ENCODE results near the gene ZNF701. TPM values are rescaled to one million over a fixed set of nuclear protein-coding genes. Genes with fewer than 3 reads are reported as not detected.
"Not testable (repeated sequence)": the region's sequence is repeated elsewhere in the genome, so short reads cannot be mapped to it uniquely, and the experiment has no call there.

ZNF701 gene
- total and polyA plus RNA-seq, 8 donors: 4.2 to 13.6 (median 6.9) TPM

DNA sequence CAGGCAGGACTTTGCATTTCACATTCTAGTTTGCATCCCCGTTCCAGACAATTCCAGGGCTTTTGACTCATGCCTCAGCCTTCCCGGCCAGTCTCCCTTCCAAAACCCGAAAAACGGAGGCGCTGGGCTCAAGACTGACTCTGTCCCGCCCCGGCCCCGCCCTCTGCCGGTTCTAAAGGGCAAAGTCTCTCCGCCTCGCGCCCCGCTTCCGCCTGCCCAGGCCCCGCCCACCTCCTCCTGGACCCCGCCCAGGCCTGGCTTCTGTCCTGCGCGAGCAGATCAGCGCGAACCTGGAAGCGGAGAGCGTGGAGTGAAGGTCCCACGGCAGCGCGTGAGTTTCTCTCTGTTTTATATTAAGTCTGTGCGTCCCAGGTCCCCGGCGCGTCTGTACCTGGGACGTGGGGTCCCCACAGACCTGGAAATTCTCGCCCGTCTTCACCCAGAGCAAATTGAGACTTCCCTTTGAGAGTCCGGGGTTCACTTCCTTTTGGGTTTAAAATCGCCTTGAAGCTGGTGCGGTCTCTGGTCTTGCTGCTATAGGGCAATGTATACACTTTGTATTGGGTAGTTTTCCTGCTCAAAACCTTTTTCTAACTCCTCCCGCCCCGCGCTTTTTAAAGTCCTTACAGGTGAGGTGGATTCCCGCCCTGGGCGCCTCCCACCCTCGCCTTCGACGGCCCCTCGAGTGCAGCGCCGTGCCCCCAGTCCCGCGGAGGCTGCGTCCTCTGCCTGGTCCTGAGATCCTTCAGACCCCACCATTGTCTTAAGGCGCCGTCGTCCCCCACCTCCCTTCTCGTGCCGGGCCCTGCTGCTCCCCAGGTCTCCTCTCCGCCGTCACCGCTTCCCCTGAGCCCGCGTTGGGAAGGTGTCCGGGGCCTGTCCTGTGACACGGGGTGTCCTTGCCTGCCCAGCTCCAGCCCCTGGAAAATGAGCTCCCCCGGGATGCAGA, 31.2 kb downstream of the ZNF701 start:
- TF ChIP-seq, protein P1, sequence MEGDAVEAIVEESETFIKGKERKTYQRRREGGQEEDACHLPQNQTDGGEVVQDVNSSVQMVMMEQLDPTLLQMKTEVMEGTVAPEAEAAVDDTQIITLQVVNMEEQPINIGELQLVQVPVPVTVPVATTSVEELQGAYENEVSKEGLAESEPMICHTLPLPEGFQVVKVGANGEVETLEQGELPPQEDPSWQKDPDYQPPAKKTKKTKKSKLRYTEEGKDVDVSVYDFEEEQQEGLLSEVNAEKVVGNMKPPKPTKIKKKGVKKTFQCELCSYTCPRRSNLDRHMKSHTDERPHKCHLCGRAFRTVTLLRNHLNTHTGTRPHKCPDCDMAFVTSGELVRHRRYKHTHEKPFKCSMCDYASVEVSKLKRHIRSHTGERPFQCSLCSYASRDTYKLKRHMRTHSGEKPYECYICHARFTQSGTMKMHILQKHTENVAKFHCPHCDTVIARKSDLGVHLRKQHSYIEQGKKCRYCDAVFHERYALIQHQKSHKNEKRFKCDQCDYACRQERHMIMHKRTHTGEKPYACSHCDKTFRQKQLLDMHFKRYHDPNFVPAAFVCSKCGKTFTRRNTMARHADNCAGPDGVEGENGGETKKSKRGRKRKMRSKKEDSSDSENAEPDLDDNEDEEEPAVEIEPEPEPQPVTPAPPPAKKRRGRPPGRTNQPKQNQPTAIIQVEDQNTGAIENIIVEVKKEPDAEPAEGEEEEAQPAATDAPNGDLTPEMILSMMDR (IDR thresholded peaks at IDR 0.05): peak in 1 of 4 donors; percentile 36
- H3K27ac ChIP-seq: peak overlapping the region in 2 of 4 donors; percentile 66 to 75
- no peaks in the 10 kb centered on the region for H3K27me3 ChIP-seq
- peak overlapping the region; percentile 41 to 77 (median 53) for H3K4me3 ChIP-seq
- peak; percentile 91 to 99 (median 96) for DNase-seq
- 1% methylated on average over 59 to 62 of the region's 62 CpGs for WGBS, 2 donors
- peaks cover 0 to 5% (median 5%) of the 10 kb centered on the region in 3 donors for H3K4me1 ChIP-seq
- no peak for FAIRE-seq
- H3K36me3 ChIP-seq: no peaks in the 10 kb centered on the region
- intact Hi-C loops (cut with DNase I): no loop called here
- peak; percentile 99 for ATAC-seq
- H3K9me3 ChIP-seq: no peaks in the 10 kb centered on the region

DNA sequence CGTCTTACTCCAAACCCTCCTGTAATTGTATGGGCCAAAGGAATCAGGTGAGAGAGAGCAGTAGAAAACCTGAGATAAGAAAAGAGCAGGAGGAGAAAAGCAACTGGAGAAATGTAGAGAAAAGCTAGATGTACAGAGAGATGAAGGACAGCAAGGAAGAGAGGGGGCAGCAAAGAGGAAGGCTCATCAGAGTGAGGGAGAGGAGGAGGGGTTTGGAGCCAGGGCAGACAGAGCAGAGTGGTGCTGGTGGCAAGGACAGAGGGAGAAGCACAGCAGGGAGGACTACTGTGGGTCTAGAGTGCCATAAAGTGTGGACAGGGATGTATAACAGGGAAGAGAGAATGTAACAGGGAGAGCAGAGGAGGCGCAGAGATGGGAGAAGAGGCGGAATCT, 31.9 kb downstream of the ZNF701 start:
- intact Hi-C loops (cut with DNase I): not testable (repeated sequence)

DNA sequence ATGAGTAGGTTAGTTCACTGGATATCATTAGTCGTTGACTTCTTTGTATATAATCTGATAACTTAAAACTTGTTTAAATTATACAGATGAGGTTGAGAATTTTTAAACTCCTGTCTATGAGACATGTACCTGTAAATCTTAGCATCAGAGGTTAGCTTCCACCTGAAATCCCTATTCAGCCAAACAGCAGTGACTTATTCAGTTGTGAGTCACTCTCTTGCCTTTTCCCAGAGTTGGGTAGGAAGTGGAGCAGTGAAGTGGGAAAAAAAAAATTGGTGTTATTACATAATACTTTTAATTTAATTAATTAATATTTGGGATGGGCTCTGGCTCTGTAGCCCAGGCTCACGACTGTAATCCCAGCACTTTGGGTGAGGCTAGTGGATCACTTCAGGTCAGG, 32.9 kb downstream of the ZNF701 start:
- 90 to 93% methylated on average over 2 of the region's 2 CpGs for WGBS, 2 donors
- DNase-seq: no peak
- TF ChIP-seq, protein P1 (IDR thresholded peaks at IDR 0.05): no peak
- Histone ChIP-seq H3K9me3 (no peaks in the 10 kb centered on the region), H3K4me3 (no peak overlapping the region), H3K4me1 (peaks cover 0 to 5% (median 5%) of the 10 kb centered on the region in 3 donors), H3K36me3 (no peaks in the 10 kb centered on the region), H3K27me3 (no peaks in the 10 kb centered on the region), H3K27ac (peak overlapping the region in 1 of 4 donors; percentile 23)
- ATAC-seq: no peak
- intact Hi-C loops (cut with DNase I): no loop called here
- no peak for FAIRE-seq

More for the DNA sequence above, 31.9 kb downstream of the ZNF701 start:
- ATAC-seq: peak in 1 of 4 donors; percentile 2
- not testable (repeated sequence) for H3K36me3 ChIP-seq, H3K27me3 ChIP-seq, FAIRE-seq, H3K4me1 ChIP-seq, H3K9me3 ChIP-seq, DNase-seq
- H3K4me3 ChIP-seq: peak overlapping the region in 3 of 4 donors; percentile 41 to 77 (median 55)
- WGBS, 2 donors: 58 to 60% methylated on average over 3 of the region's 3 CpGs
- H3K27ac ChIP-seq: peak overlapping the region in 1 of 4 donors; percentile 75

DNA sequence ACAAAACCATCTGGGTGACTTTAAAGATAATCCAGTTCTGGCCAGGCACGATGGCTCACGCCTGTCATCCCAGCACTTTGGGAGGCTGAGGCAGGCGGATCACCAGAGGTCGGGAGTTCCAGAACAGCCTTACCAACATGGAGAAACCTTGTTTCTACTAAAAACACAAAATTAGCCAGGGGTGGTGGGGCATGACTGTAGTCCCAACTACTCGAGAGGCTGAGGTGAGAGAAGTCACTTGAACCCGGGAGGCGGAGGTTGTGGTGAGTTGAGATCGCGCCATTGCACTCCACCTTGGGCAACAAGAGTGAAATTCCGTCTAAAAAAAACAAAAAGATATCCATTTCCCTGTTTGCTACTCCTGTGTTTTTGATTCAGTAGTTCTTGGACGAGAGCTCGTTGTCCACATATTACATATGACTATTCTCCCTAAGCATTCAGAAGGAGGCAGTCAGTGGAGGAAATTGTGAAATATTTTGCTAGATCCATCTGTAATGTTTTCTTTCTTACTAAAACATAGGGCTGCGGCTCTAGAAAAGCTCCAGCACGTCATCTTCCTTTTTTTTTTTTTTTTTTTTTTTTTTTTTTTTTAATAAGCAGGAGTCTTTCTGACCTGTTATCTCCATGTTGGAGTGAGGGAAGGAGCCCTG, 33.6 kb downstream of the ZNF701 start:
- intact Hi-C loops (cut with DNase I): no loop called here
- WGBS, 2 donors: 84 to 90% methylated on average over 14 of the region's 14 CpGs
- H3K36me3 ChIP-seq: no peaks in the 10 kb centered on the region
- no peaks in the 10 kb centered on the region for H3K9me3 ChIP-seq
- TF ChIP-seq, protein P1 (IDR thresholded peaks at IDR 0.05): no peak
- FAIRE-seq (no peak), ATAC-seq (no peak), DNase-seq (no peak)
- peaks cover 0 to 5% (median 5%) of the 10 kb centered on the region in 3 donors for H3K4me1 ChIP-seq
- no peaks in the 10 kb centered on the region for H3K27me3 ChIP-seq
- H3K27ac ChIP-seq: peak overlapping the region in 1 of 4 donors; percentile 23
- no peak overlapping the region for H3K4me3 ChIP-seq

DNA sequence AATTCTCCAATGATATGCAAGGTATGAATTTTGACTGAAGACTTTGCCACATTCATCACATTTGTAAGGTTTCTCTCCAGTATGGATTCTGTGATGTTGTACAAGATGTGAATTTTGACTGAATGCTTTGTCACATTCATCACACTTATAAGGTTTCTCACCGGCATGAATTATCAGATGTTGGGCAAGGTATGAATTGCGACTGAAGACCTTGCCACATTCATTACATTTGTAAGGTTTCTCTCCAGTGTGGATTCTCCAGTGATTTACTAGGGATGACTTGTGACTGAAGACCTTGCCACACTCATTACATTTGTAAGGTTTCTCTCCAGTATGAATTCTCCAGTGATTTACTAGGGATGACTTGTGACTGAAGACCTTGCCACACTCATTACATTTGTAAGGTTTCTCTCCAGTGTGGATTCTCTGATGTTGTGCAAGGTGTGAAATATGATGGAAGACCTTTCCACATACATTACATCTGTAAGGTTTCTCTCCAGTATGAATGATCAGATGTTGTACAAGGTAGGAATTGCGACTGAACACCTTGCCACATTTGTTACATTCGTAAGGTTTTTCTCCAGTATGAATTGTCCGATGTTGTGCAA, 43.3 kb downstream of the ZNF701 start:
- TF ChIP-seq, protein P1 (IDR thresholded peaks at IDR 0.05): no peak
- FAIRE-seq (no peak), ATAC-seq (no peak), DNase-seq (no peak)
- intact Hi-C loops (cut with DNase I): no loop called here
- H3K4me3 ChIP-seq: no peak overlapping the region
- peaks cover 0 to 16% (median 0%) of the 10 kb centered on the region in 3 donors for H3K36me3 ChIP-seq
- no peaks in the 10 kb centered on the region for H3K27me3 ChIP-seq
- no peaks in the 10 kb centered on the region for H3K9me3 ChIP-seq
- WGBS, 2 donors: 98 to 99% methylated on average over 5 of the region's 5 CpGs
- no peak overlapping the region for H3K27ac ChIP-seq
- no peaks in the 10 kb centered on the region for H3K4me1 ChIP-seq

Measured in pancreas (tissue), 10 donors.